Karpas-422 (cell line): ENCODE measurements around the gene CWC22. TPM values are rescaled to one million over a fixed set of nuclear protein-coding genes. Genes with fewer than 3 reads are reported as not detected.

Source experiments
- DNase-seq: peaks from one replicate; pipeline ENCODE4 v3.0.0-alpha.2; 2015
- H2AFZ ChIP-seq: fragments of 200-600 bp; sonication (generic); 2 replicates; pipeline ENCODE4 v1.6.1; 2014; ENCODE audit warnings: antibody characterized with exemption, low read length, mixed read lengths
- H3K27ac ChIP-seq: fragments of 200-600 bp; sonication (generic); 2 replicates; pipeline ENCODE4 v1.5.1; 2014; ENCODE audit warnings: mild to moderate bottlenecking, low read length, moderate library complexity
- H3K27me3 ChIP-seq: fragments of 200-600 bp; sonication (generic); 2 replicates; pipeline ENCODE4 v1.6.1; 2014; ENCODE audit warnings: low read length, mixed read lengths
- H3K36me3 ChIP-seq: fragments of 200-600 bp; sonication (generic); 2 replicates; pipeline ENCODE4 v1.6.1; 2014; ENCODE audit warnings: low read length, mixed read lengths; ENCODE audit not compliant: insufficient read depth
- H3K4me1 ChIP-seq: fragments of 200-600 bp; sonication (generic); 2 replicates; pipeline ENCODE4 v1.6.1; 2014; ENCODE audit warnings: mild to moderate bottlenecking, low read length, mixed read lengths
- H3K4me2 ChIP-seq: fragments of 200-600 bp; sonication (generic); 2 replicates; pipeline ENCODE4 v1.6.1; 2014; ENCODE audit warnings: low read length, low read depth, mild to moderate bottlenecking; ENCODE audit not compliant: poor library complexity, severe bottlenecking
- H3K4me3 ChIP-seq: fragments of 200-600 bp; sonication (generic); 2 replicates; pipeline ENCODE4 v1.5.1; 2014; ENCODE audit warnings: mild to moderate bottlenecking, antibody characterized with exemption, low read length, mixed read lengths
- H3K79me2 ChIP-seq: fragments of 200-600 bp; sonication (generic); 2 replicates; pipeline ENCODE4 v1.6.1; 2014; ENCODE audit warnings: mild to moderate bottlenecking, low read length, mixed read lengths
- H3K9ac ChIP-seq: fragments of 200-600 bp; sonication (generic); 2 replicates; pipeline ENCODE4 v1.6.0; 2014; ENCODE audit warnings: low read length
- H3K9me2 ChIP-seq: fragments of 200-600 bp; sonication (generic), shearing (Covaris generic); replicated peaks from 2 replicates; pipeline ENCODE4 v1.6.0; 2014; ENCODE audit warnings: mild to moderate bottlenecking, low read length, moderate library complexity; ENCODE audit not compliant: insufficient read depth
- H3K9me3 ChIP-seq: fragments of 300-700, 200-600 bp; sonication (generic); 2 replicates; pipeline ENCODE4 v1.6.1; 2014; ENCODE audit warnings: low read length, mixed read lengths
- H4K20me1 ChIP-seq: fragments of 200-600 bp; sonication (generic); 2 replicates; pipeline ENCODE4 v1.6.1; 2014; ENCODE audit warnings: mild to moderate bottlenecking, antibody characterized with exemption, low read length, low read depth; ENCODE audit not compliant: insufficient read depth
- small RNA-seq: library from RNA; depleted of rRNA; stranded (forward); fragments of <200 nt; gene quantifications from one replicate; pipeline ENCODE3, GENCODE V24; 2014
- total RNA-seq: library from RNA; depleted of rRNA; stranded (reverse); fragments of >200 nt; shearing (Covaris generic); gene quantifications from 2 replicates; pipeline ENCODE4 v1.2.3, GENCODE V29; 2014; ENCODE audit warnings: low replicate concordance; rRNA removed

Gene CWC22
- total RNA-seq, 1 experiment from 2014 or later: 23.7 TPM

DNA sequence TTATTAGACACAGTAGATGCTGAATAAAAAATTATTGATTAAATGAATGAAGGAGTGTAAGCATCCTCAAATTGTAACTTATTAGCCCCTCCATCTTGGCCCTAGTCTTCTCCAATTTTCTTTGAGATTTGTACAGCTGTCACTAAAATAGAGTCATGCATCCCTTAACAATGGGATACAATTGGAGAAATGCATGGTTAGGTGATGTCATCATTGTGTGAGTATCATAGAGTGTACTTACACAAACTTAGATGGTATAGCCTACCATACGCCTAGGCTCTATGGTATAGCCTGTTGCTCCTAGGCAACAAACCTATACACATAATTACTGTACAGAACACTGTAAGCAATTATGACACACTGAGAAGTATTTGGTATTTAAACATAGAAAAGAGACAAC lies 107.4 kb downstream of the CWC22 start:
- Histone ChIP-seq H3K4me2 (no peak overlapping the region), H3K9ac (no peak overlapping the region), H3K4me1 (no peaks in the 10 kb centered on the region), H3K27ac (no peak overlapping the region), H3K36me3 (no peaks in the 10 kb centered on the region), H2AFZ (no peak overlapping the region), H3K9me2 (no peaks in the 10 kb centered on the region), H3K27me3 (no peaks in the 10 kb centered on the region), H4K20me1 (no peaks in the 10 kb centered on the region), H3K4me3 (no peak overlapping the region), H3K79me2 (no peaks in the 10 kb centered on the region), H3K9me3 (no peaks in the 10 kb centered on the region)
- DNase-seq: no peak

- H3K27ac ChIP-seq: no peak overlapping the region
- no peaks in the 10 kb centered on the region for H3K4me1 ChIP-seq
- no peak overlapping the region for H3K4me3 ChIP-seq
- H3K27me3 ChIP-seq: no peaks in the 10 kb centered on the region
- no peak overlapping the region for H3K4me2 ChIP-seq
- peak overlapping the region; percentile 21; the same call in 1 of the 2 replicates for H2AFZ ChIP-seq
- DNase-seq: peak; percentile 87
- H3K9me3 ChIP-seq: no peaks in the 10 kb centered on the region
- no peak overlapping the region for H3K9ac ChIP-seq
- no peaks in the 10 kb centered on the region for H3K79me2 ChIP-seq
- no peaks in the 10 kb centered on the region for H3K36me3 ChIP-seq
- H4K20me1 ChIP-seq: no peaks in the 10 kb centered on the region
- no peaks in the 10 kb centered on the region for H3K9me2 ChIP-seq
Measured at GRCh38 chr2:179898873-179899272, 108.2 kb downstream of the CWC22 start.

Small RNAs within 50 kb of the gene (small RNA-seq; reads per million reads assigned to genes)
- not detected for gene RF00416

Other genes starting within 250 kb of the CWC22 start
- not detected in 2 replicates for gene ZNF385B, start 145.7 kb downstream of the CWC22 start, total RNA-seq